Inflammatory macrophage (primary cell): ENCODE data around the gene TGFBR3.

Experiments
- DNase-seq, 2 donors: peaks; one replicate each; pipeline ENCODE4 v3.0.0-alpha.2; 2020 to 2022

TGFBR3 gene

DNA sequence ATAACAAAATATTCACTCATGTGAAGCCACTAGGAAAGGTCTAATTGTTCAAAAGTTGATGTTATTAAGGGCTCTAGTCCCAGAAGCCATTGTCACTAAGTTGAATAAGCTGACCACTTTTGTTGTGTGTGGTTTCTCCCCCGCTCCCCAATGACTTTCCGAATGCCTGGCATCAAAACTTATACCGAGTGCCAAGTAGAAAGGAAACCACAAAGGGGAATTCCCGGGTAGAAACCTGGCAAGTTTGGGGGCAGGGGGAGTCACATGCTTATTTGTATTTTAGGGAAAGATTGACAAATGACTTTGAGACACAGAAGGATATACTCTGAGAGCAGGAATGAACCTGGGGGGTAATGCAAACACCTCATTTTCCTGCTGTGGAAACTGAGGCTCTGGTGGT is 154.1 kb downstream of the TGFBR3 start:
- DNase-seq, result no peak

DNA sequence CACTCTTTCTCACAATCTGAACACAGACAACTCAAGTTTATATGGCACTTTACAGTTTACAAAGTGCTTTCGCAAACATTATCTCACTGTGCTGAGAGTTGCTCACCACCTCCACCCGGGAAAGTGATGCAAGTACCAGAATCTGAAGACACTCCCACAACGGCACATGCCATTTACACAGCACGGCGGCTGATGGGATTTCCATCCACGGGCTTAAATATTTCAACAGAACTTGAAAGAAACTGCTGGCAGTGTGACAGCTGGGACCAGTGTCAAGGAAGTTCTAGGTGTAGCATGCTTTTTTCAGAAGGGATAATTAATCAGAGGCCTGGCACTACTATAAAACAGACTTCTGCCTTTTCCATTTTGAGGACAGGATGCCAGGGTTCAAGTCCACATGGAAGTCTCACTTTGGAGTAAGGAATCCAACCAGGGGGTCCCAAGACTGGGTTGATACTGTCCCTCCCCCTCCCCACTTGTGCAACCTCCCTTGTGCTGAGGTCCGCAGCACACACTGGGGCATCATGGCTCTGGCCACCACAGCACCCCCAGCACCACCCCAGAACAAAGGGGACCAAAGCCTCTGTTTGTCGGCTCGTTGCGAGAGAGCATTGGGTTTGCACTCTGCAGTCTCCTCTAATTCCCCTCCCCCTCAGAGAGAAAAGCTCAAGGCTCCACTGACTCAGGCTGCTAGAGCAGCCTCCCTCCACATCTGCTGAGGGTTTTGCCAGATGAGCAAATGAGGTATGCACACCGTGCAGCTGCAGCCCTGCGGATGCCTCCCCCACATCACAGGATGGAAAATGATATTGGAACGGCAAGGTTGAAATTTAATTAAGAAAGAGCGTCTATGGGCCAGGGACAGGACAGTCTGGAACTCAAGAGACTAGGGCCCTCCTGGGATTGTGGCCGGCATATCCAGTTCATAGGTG is 154.9 kb downstream of the TGFBR3 start:
- DNase-seq, result peak; percentile 30 to 44

GRCh38 chr1:91729621-91730358 is 156.2 kb downstream of the TGFBR3 start:
- no peak for DNase-seq

DNA sequence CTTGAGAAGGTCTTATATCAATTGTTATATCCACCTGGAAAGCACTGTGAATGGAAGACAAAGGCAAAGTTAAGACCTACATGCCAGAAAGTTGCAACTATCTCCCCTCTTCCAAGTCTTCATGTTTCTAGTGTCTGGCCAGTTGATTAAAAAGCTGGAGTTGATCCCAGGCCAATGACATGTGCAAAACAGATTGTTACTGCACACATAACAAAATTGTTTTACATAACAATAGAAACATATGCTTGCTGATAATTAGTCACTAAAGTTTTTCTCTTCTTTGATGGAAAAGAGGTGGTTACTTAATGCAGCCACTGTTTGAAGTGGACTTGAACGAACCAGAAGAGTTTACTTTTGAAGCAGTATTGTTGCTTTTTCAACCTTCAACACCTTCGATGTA is 158.2 kb downstream of the TGFBR3 start:
- DNase-seq, result no peak

- no peak for DNase-seq
Measured at GRCh38 chr1:91725989-91726721, 159.8 kb downstream of the TGFBR3 start.

DNA sequence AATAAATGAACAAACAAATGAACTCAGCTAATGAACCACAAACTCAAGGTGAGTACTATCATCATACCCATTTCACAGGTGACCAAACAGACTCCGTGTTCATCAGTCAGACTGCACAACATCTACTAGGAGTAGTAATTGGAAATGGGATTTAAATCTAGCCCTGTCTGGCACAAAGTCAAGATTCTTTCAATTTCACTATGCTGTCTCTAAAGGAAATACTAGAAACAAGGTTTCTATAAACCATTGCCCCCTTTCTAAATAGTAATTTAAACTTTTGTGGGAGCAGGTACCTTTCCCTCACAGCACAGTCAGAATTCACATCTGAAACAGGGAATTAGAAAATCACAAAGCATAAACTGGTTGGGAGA is 160.3 kb downstream of the TGFBR3 start:
- no peak for DNase-seq

- no peak for DNase-seq
Measured at GRCh38 chr1:91724644-91725043, 161.3 kb downstream of the TGFBR3 start.

- no peak for DNase-seq
Measured at GRCh38 chr1:91724231-91724630, 161.7 kb downstream of the TGFBR3 start.

- no peak for DNase-seq
Measured at GRCh38 chr1:91720044-91720443, 165.9 kb downstream of the TGFBR3 start.

GRCh38 chr1:91718877-91719276 is 167.1 kb downstream of the TGFBR3 start:
- no peak for DNase-seq

- no peak for DNase-seq
Measured at GRCh38 chr1:91718368-91718767, 167.6 kb downstream of the TGFBR3 start.

DNA sequence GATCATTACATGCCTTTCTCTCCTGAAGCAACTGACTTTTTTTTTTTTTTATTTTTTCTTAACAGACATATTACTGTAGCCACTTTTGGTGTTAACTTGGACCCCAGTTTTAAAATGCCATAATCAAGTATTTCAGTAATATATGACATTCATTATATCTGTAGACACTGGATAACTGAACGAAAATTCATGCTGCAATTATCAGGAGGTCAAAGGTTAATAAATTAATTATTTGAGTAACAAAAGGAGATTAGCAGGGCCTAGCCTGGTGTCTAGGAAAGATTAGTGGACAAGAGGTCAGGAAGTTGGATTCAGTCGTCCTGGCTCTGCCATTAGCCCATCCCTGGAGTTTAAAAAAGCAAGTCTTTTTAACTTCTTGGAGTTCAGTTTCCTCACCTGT is 168.1 kb downstream of the TGFBR3 start:
- no peak for DNase-seq

- DNase-seq, result no peak
Measured at GRCh38 chr1:91716339-91716738, 169.6 kb downstream of the TGFBR3 start.

- no peak for DNase-seq
Measured at GRCh38 chr1:91715416-91716000, 170.4 kb downstream of the TGFBR3 start.

- no peak for DNase-seq
Measured at GRCh38 chr1:91714867-91715381, 171.0 kb downstream of the TGFBR3 start.

DNA sequence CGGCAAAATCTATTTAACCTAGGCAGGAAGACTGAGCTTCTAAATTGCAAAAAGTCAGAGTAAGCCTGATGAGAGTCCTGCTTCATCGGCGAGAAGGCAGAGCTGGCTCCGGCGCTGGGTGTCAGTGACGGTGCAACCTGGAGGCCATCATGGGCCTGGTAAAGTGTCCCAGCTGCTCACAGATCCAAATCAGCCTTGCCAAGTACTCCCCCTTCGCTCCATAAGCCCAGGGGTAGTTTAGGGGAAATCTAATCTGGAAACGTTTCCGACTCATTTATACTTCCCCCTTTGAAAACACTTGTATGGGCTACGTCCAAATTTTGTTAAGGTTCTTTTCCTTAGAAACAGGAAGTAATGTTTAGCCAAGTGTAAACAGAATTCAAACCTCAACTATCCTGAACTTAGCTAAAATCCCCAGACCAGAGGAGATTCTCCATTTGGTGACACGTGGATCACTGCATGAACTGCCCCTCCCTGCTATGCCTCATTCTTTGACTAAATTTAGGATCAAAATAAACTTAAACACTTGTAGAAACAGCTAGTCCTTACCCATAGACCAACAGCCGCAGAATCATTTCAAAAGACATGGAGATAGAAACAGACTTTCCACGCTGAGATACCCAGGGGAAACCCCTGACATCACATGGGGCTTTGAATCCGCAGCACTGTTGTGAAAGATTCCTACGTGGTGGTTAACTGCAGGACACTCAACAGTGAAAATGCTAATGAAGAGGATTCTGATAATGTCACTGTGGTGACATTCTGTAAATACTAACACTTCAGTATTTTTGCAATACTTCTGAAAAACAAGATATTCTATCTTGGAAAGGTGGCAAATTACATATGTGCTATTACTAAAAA is 172.7 kb downstream of the TGFBR3 start:
- DNase-seq, result peak; percentile 64 to 80

DNA sequence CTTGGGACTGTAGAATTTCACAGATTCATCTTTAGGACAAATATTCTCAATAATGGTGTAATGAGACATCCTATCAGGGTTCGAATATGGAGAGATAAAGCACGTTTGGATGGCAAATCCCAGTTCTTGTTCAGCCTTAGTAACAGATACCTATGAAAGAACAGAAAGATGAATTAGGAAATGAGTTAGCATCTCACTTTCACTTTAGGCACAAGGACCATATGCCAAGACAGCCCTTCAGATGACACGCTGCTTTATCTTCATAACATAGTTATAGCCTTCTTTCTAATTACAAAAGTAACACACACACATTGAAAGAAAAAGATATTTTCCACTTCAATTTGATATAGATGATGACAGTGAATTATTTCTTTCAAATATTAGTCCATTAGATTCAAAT is 173.6 kb downstream of the TGFBR3 start:
- no peak for DNase-seq

GRCh38 chr1:91711504-91712247 is 174.3 kb downstream of the TGFBR3 start:
- no peak for DNase-seq

- no peak for DNase-seq
Measured at GRCh38 chr1:91710261-91710660, 175.7 kb downstream of the TGFBR3 start.

DNA sequence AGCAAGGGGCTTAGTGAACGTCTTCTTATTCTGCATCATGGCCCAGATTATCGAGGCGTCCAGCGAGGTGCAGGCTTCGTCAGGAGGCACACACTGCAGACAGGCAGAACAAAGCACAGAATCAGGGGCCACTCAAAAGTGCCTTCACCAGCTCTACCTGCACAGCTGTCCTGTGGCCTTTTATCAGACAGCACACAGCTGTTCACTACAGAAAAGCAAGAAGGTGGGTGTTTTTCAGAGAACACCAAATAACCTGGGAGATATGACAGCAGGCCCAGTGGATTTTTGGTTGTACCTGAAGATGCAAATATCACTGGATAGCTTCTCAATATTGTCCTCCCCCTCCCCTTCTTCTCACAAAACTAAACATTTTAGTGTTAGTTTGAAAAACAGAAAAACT is 177.3 kb downstream of the TGFBR3 start:
- DNase-seq, result no peak

DNA sequence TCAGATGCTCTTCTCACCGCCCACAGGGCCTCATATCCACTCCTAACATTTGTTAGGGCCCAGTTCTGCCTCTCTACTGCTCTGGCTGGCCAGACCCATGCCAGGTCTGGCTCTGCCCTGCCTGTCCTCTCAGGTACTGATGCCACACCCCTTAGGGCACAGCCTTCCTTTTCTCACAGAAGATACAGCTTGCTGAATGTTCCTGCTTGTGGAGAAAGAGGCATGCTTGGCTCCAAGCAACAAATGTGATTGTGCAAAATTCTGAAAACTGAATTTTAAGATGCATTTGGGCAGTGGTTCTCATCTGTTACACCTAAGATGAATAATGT is 178.1 kb downstream of the TGFBR3 start:
- DNase-seq, result no peak
